ENCODE results near the gene PCP2.

Gene PCP2

DNA sequence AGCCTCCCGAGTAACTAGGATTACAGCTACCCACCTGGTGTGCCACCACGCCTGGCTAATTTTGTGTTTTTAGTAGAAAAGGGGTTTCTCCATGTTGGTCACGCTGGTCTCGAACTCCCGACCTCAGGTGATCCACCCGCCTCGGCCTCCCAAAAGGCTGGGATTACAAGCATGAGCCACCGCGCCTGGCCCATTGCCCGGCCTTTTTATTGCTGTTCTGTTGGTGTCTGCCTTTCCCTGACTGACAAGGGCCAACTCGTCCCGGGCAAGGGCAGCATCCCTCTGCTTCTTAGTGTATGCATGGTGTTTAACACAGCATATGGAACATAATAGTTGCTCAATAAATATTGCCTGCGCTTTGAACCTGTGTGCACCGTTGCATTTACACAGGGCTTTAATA, 29.1 kb upstream of the PCP2 start:
- TF ChIP-seq, protein P1, sequence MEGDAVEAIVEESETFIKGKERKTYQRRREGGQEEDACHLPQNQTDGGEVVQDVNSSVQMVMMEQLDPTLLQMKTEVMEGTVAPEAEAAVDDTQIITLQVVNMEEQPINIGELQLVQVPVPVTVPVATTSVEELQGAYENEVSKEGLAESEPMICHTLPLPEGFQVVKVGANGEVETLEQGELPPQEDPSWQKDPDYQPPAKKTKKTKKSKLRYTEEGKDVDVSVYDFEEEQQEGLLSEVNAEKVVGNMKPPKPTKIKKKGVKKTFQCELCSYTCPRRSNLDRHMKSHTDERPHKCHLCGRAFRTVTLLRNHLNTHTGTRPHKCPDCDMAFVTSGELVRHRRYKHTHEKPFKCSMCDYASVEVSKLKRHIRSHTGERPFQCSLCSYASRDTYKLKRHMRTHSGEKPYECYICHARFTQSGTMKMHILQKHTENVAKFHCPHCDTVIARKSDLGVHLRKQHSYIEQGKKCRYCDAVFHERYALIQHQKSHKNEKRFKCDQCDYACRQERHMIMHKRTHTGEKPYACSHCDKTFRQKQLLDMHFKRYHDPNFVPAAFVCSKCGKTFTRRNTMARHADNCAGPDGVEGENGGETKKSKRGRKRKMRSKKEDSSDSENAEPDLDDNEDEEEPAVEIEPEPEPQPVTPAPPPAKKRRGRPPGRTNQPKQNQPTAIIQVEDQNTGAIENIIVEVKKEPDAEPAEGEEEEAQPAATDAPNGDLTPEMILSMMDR (IDR thresholded peaks at IDR 0.05; ENCODE audit: extremely low read depth, insufficient read depth, missing control alignments) = no peak
- DNase-seq (ENCODE audit: low spot score) = no peak
- in situ Hi-C loops (cut with MboI; ENCODE audit: low pct_unique_long_range_greater_than_20kb, low sequenced_read_pairs, unreplicated experiment) = loop anchor here (10.0 kb wide), 1 partner anchor 142 kb away; no protein-coding TSS in a partner anchor

DNA sequence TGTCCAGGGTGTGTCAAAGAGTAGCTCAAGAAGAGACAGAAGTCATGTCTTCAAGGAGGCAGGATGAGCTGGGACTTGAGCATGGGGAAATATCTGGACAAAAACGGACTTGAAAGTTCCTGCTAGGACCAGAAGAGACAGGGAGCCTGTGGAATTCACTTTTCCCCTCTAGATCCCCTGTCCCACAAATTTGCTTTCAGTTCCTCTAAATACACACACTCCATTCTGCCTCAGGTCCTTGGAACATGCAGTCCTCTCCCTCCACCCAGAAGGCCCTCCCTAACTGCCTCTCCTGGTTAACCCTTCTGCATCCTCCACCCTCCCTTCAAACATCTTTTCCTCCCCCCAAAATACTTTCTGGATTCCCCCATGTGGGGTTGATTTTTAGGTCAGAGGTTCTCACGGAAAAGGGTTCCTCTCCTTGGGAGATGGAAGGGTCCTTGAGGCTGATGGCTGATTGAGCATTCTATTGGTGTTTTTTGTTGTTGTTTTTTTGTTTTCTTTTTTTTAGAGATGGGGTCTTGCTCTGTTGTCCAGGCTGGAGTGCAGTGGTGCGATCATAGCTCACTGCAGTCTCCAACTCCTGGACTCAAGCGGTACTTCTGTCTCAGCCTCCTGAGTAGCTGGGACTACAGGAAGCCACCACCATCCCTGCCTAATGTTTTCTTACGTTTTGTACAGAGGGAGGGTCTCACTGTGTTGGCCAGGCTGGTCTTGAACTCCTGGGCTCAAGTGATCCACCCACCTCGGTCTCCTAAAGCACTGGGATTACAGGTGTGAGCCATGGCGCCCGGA, 28.4 kb upstream of the PCP2 start:
- in situ Hi-C loops (cut with MboI; ENCODE audit: low pct_unique_long_range_greater_than_20kb, low sequenced_read_pairs, unreplicated experiment) = loop anchor here (10.0 kb wide), 1 partner anchor 143 kb away; no protein-coding TSS in a partner anchor
- TF ChIP-seq, protein P1 (IDR thresholded peaks at IDR 0.05; ENCODE audit: extremely low read depth, insufficient read depth, missing control alignments) = no peak
- DNase-seq (ENCODE audit: low spot score) = no peak

DNA sequence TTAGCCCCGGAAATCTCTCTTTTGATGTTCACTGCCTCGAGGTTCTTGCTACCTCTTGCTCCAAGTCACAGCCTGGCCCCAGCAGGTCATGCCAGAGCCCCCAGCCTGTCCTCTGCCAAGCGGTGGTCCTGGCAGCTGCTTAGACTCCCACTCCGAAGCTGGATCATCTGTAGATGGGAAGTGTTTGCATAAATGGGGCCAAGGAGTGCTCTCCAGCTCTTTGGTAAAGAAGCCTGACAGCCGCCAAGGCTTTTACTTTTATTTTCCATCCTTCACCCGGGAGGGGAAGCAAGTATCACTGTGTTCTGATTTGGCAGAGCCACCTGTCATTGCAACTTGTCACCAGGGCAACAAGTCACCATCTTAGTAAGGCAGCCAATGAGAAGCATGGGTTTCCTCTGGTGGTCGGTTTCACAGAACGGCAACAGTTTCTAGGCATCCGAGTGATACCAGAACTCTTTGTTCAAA, 24.7 kb upstream of the PCP2 start:
- peak; percentile 96 for DNase-seq (ENCODE audit: low spot score)
- in situ Hi-C loops (cut with MboI; ENCODE audit: low pct_unique_long_range_greater_than_20kb, low sequenced_read_pairs, unreplicated experiment) = no loop called here
- TF ChIP-seq, protein P1 (IDR thresholded peaks at IDR 0.05; ENCODE audit: extremely low read depth, insufficient read depth, missing control alignments) = no peak

DNA sequence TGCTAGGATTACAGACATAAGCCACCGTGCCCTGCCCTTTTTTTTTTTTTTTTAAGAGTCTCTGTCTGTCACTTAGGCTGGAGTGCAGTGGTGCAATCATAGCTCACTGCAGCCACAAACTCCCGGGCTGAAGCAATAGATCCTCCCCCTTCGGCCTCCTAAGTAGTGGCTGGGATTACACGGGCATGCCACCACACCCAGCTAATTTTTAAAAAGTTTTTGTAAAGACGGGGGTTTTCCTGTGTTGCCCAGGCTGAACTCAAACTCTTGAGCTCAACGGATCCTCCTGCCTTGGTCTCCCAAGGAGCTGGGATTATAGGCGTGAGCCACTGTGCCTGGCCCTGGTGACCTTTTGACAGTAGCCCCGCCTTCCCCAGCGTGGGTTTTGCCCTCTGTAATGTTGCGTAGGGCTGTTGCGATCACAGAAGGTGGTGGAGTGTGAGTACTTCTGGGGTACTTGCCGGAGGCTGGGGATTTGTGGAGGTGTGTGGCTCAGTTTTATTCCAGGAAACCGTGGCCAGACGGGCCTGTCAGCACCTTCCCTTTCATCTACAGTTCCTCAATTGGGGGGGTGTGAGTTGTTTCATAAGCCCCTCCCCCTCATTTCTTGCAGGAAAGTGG, 23.7 kb upstream of the PCP2 start:
- TF ChIP-seq, protein P1 (IDR thresholded peaks at IDR 0.05; ENCODE audit: extremely low read depth, insufficient read depth, missing control alignments) = no peak
- in situ Hi-C loops (cut with MboI; ENCODE audit: low pct_unique_long_range_greater_than_20kb, low sequenced_read_pairs, unreplicated experiment) = no loop called here

DNA sequence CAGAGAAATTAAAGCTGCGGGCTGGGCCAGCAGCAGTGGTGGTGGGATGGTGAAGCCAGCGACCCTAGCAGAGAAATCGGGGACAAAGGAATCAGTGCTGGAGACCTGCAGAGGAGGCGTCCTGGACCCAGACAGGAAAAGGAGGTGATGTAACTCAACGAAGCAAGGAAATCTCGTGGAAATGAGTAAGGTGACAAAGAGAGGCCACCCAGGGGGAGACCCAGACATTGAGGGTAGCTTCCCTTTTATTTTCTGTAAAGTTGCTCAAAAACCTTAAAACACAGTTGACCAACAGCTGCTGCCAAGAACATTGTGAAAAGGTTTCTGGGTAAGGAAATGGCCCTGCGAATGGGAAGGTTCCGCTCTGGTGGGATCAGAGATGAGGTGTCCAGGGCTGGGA, 22.1 kb upstream of the PCP2 start:
- DNase-seq (ENCODE audit: low spot score) = no peak
- TF ChIP-seq, protein P1 (IDR thresholded peaks at IDR 0.05; ENCODE audit: extremely low read depth, insufficient read depth, missing control alignments) = no peak
- in situ Hi-C loops (cut with MboI; ENCODE audit: low pct_unique_long_range_greater_than_20kb, low sequenced_read_pairs, unreplicated experiment) = no loop called here

More for the DNA sequence above, 23.7 kb upstream of the PCP2 start:
- DNase-seq (ENCODE audit: low spot score) = no peak

DNA sequence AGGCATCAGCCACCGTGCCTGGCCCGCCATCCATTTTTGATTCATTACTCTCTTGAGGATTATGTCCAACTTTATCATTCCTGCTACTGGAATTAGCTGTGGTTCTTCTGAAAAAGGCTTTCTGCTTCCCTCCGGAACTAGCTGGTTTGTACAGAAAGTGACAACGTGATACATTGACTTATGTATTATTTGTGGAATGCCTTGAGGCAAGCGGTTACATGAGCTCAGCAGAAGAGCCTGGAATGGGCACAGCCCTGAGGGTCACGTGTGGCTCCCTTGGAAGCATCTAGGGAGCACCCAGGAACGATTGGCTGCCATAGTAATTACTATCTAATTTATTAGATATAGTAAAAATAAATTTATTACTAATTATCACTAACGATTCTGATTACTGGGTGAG, 20.9 kb upstream of the PCP2 start:
- in situ Hi-C loops (cut with MboI; ENCODE audit: low pct_unique_long_range_greater_than_20kb, low sequenced_read_pairs, unreplicated experiment) = no loop called here
- TF ChIP-seq, protein P1 (IDR thresholded peaks at IDR 0.05; ENCODE audit: extremely low read depth, insufficient read depth, missing control alignments) = no peak
- DNase-seq (ENCODE audit: low spot score) = no peak
